ENCODE data around the gene PPP2R3B. TPM values are rescaled to one million over a fixed set of nuclear protein-coding genes. Genes with fewer than 3 reads are reported as not detected.
A peak's percentile ranks its signal among the peaks of the same experiment; 100 is the strongest.

The PPP2R3B gene
- total and polyA plus RNA-seq, 8 donors = 5.0 to 38.8 (median 6.9) TPM

DNA sequence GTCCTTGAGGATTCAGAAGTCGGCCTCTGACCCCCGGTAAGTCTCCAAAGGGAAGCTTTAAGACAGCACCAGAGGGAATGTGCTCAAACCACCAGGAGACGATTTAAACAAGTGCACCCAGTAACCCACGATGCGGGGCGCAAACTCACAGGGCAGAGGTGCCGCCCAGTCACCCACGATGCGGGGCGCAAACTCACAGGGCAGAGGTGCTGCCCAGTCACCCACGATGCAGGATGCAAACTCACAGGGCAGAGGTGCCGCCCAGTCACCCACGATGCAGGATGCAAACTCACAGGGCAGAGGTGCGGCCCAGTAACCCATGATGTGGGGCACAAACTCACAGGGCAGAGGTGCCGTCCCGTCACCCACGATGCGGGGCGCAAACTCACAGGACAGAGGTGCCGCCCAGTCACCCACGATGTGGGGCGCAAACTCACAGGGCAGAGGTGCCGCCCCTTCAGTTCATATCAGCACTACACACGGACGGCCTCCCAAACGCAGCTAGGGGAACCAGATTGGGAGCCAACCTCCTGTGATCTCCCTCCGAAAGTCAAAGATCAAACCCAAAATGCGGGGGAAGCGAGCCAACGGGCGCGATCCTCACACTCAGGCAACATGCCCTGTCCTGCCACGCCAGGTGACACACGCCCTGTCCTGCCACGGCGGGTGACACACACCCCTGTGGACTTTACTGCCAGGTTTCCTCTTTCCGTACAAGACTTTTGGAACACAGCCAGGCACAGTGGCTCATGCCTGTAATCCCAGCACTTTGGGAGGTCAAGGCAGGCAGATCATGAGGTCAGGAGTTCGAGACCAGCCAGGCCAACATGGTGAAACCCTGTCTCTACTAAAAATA lies 11.3 kb downstream of the PPP2R3B start:
- no peak for FAIRE-seq
- Histone ChIP-seq H3K27ac (no peak overlapping the region), H3K4me3 (no peak overlapping the region), H3K9me3 (no peaks in the 10 kb centered on the region), H3K36me3 (no peaks in the 10 kb centered on the region), H3K27me3 (peaks cover 0 to 4% (median 0%) of the 10 kb centered on the region in 4 donors), H3K4me1 (no peaks in the 10 kb centered on the region)
- intact Hi-C loops (cut with DNase I) = no loop called here
- WGBS, 2 donors = 76 to 77% methylated on average over 38 of the region's 38 CpGs
- no peak for ATAC-seq
- DNase-seq = no peak
- TF ChIP-seq, protein P1, sequence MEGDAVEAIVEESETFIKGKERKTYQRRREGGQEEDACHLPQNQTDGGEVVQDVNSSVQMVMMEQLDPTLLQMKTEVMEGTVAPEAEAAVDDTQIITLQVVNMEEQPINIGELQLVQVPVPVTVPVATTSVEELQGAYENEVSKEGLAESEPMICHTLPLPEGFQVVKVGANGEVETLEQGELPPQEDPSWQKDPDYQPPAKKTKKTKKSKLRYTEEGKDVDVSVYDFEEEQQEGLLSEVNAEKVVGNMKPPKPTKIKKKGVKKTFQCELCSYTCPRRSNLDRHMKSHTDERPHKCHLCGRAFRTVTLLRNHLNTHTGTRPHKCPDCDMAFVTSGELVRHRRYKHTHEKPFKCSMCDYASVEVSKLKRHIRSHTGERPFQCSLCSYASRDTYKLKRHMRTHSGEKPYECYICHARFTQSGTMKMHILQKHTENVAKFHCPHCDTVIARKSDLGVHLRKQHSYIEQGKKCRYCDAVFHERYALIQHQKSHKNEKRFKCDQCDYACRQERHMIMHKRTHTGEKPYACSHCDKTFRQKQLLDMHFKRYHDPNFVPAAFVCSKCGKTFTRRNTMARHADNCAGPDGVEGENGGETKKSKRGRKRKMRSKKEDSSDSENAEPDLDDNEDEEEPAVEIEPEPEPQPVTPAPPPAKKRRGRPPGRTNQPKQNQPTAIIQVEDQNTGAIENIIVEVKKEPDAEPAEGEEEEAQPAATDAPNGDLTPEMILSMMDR (IDR thresholded peaks at IDR 0.05) = no peak

DNA sequence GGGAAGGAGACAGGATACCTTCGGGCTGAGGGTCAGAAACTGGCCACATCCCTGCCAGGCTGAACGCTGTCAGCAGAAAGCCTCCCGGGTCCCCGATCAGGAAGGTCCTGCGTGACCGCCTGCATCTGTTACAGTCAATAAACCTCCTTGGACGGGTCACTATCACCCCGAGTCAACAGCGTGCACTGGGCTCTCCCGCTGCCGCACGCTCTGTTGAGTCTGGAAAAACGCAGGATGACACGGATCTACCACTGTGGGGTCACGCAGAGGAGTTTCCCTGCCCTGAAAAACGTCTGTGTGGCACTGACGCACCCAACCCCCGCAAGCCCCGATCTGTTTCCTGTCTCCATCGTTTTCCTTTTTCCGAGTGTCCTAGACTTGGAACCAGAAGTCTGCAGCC lies 12.1 kb downstream of the PPP2R3B start:
- no peaks in the 10 kb centered on the region for H3K4me1 ChIP-seq
- H3K36me3 ChIP-seq = no peaks in the 10 kb centered on the region
- ATAC-seq = no peak
- intact Hi-C loops (cut with DNase I) = no loop called here
- WGBS, 2 donors = 9 to 11% methylated on average over 21 of the region's 21 CpGs
- FAIRE-seq = no peak
- peaks cover 0 to 4% (median 0%) of the 10 kb centered on the region in 4 donors for H3K27me3 ChIP-seq
- H3K27ac ChIP-seq = no peak overlapping the region
- TF ChIP-seq, protein P1 (IDR thresholded peaks at IDR 0.05) = no peak
- H3K4me3 ChIP-seq = no peak overlapping the region
- no peak for DNase-seq
- no peaks in the 10 kb centered on the region for H3K9me3 ChIP-seq

DNA sequence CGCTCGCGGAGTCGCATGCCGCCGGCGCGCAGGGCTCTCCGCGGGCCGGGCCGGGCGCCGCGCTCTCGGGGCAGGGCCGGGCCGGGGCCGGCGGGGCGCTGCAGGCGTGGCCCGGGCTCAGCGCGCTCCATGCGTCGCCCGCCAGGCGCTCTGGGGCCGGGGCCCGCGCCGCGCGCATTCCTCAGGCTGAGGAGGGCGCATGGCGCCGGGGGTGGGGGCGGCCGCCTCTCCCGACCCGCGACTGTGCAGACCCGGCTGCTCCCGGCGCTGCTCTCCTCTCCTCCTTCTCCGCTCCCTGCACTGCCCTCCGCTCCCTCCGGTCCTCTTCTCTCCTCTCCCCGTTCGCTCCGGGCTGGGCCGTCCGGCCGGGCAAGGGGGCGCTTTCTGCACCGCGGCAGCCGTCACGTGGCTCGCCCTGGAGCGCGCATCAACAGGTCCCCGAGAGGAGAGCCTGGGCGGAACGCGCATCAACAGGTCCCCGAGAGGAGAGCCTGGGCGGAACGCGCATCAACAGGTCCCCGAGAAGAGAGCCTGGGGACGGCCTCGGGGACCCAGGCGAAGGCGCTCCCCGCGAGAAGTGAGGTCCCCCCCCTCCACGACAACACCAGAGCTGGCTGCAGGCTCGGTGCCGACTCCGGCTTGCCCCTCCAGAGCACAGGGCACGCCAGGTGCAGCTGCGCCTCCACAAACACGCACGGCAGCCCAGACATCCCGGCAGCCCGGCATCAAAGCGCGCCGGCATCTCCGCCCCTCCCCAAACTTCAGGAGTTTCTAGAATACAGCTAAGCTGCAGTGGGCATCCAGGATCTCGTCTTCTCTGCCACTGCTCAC lies 12.9 kb downstream of the PPP2R3B start:
- H3K9me3 ChIP-seq = no peaks in the 10 kb centered on the region
- H3K36me3 ChIP-seq = no peaks in the 10 kb centered on the region
- peak overlapping the region in 1 of 4 donors; percentile 31 for H3K4me3 ChIP-seq
- peak in 1 of 6 donors; percentile 73 for DNase-seq
- FAIRE-seq = no peak
- no peaks in the 10 kb centered on the region for H3K4me1 ChIP-seq
- TF ChIP-seq, protein P1 (IDR thresholded peaks at IDR 0.05) = no peak
- peak in 3 of 4 donors; percentile 53 to 77 (median 58) for ATAC-seq
- WGBS, 2 donors = 1% methylated on average over 59 to 93 of the region's 93 CpGs
- intact Hi-C loops (cut with DNase I) = no loop called here
- H3K27ac ChIP-seq = no peak overlapping the region
- peaks cover 0 to 4% (median 0%) of the 10 kb centered on the region in 4 donors for H3K27me3 ChIP-seq

DNA sequence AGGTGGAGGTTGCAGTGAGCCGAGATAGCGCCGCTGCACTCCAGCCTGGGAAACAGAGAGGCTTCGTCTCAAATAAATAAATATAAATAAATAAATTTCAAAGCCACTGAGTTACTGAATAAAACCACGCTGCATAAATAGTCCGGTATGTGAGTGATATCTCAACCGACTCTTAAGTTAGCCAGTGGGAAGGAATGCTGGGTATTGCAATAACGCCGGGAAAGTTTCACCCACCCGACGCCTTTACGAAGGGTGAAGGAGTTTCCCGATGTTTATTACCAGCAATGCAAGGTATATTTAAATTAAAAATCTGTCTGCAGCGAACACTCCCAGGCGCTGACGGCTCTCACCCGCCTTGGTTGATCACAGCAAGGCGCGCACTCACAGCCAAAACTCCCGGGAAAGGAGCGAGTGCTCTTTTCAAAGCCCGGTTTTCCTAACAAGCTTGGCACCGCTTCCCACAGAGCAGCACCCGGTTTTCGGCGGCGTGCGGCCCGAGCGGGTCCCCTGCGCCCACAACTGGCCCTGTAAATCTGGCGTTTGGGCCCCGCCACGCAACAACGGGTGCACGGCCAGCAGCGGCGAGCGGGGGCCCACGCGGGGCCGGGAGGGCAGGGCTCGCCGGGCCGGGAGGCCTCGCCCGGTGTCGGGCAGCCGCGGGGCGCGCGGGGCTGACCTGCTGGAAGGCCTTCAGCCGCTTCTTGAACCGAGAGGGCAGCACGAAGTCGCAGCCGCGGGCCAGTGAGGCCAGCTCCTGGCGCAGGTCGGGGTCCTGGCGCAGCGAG lies 13.7 kb downstream of the PPP2R3B start:
- H3K4me3 ChIP-seq = no peak overlapping the region
- H3K36me3 ChIP-seq = no peaks in the 10 kb centered on the region
- intact Hi-C loops (cut with DNase I) = no loop called here

More for the DNA sequence above, 13.7 kb downstream of the PPP2R3B start:
- no peaks in the 10 kb centered on the region for H3K4me1 ChIP-seq
- H3K27ac ChIP-seq = no peak overlapping the region
- H3K27me3 ChIP-seq = peaks cover 0 to 4% (median 0%) of the 10 kb centered on the region in 4 donors
- no peak for ATAC-seq
- DNase-seq = no peak
- no peaks in the 10 kb centered on the region for H3K9me3 ChIP-seq
- TF ChIP-seq, protein P1 (IDR thresholded peaks at IDR 0.05) = no peak
- FAIRE-seq = no peak
- WGBS, 2 donors = 21 to 22% methylated on average over 55 to 63 of the region's 63 CpGs
